ENCODE measurements around the gene HABP4. TPM values are rescaled to one million over a fixed set of nuclear protein-coding genes. Genes with fewer than 3 reads are reported as not detected.

HABP4 gene
- total and polyA plus RNA-seq, 2 of the 4 experiments (the other 2 are of a cell fraction): 5.2 to 10.6 TPM

DNA sequence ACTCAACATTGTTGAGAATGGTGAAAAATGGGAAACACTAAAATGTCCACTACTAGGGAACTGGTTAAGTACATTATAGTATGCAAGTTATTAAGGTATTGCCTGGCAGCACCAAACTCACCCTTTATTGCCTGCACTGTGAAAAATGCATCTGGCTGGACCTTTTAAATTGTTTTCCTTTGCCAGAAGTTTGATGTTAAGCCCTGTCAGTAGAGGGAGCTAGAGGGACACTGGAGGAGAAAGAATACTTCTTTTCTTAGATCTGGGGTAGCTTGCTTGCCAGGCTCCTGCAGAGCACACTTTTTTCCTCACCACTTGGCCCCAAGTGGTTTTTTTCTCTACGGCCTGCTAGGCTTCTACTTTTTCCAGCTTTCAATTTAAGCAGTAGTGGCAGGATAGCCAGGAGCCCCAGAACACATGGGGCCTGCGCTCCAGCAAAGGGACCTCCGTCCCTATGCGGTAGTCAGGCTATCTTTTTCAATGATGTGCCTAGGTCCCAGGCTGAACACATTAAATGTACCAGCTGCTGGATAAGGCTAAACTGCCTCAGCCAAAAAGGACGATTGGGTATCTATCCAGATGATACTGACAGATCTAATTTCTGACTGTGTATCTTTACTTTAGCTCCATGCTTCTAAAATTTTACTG, 8.0 kb upstream of the HABP4 start:
- POLR2A ChIA-PET (ENCODE audit: unreplicated experiment): no interaction called here
- H4K91ac ChIP-seq (ENCODE audit: insufficient read depth, low read depth, low read length): no peak overlapping the region
- no peak overlapping the region for H3K4me3 ChIP-seq (ENCODE audit: insufficient read depth, low read depth, low read length)
- no peaks in the 10 kb centered on the region for H3K79me1 ChIP-seq (ENCODE audit: low read depth in 1 of 2, low read length in 2 of 2)
- no peak overlapping the region for H3K14ac ChIP-seq (replicated peaks; ENCODE audit: low read depth, low read length)
- no peaks in the 10 kb centered on the region for H3K9me1 ChIP-seq (ENCODE audit: insufficient read depth, low read length)
- no peak for TF ChIP-seq BHLHE40 (IDR thresholded peaks at IDR 0.05; ENCODE audit: low read depth, low read length)
- TF ChIP-seq, protein P1, sequence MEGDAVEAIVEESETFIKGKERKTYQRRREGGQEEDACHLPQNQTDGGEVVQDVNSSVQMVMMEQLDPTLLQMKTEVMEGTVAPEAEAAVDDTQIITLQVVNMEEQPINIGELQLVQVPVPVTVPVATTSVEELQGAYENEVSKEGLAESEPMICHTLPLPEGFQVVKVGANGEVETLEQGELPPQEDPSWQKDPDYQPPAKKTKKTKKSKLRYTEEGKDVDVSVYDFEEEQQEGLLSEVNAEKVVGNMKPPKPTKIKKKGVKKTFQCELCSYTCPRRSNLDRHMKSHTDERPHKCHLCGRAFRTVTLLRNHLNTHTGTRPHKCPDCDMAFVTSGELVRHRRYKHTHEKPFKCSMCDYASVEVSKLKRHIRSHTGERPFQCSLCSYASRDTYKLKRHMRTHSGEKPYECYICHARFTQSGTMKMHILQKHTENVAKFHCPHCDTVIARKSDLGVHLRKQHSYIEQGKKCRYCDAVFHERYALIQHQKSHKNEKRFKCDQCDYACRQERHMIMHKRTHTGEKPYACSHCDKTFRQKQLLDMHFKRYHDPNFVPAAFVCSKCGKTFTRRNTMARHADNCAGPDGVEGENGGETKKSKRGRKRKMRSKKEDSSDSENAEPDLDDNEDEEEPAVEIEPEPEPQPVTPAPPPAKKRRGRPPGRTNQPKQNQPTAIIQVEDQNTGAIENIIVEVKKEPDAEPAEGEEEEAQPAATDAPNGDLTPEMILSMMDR (conservative IDR thresholded peaks at IDR 0.05; ENCODE audit: low read depth, low read length): peak; percentile 44
- TF ChIP-seq USF2 (IDR thresholded peaks at IDR 0.05; ENCODE audit: low read depth, low read length): no peak
- peak; percentile 38; the same call in 1 of the 2 replicates for TF ChIP-seq SMC3 (IDR thresholded peaks at IDR 0.05; ENCODE audit: low read depth, low read length)
- TF ChIP-seq RAD21 (IDR thresholded peaks at IDR 0.05; ENCODE audit: low read length): peak; percentile 43
- no TSS peak for BruUV-seq (replicated peaks)
- no peaks in the 10 kb centered on the region for H3K4me1 ChIP-seq (ENCODE audit: control insufficient read depth, insufficient read depth, low read length)
- no peak for ATAC-seq (ENCODE audit: low read depth)
- no peak overlapping the region for H2BK5ac ChIP-seq (ENCODE audit: low read depth, low read length, poor library complexity, severe bottlenecking)
- H4K8ac ChIP-seq (ENCODE audit: low read depth in 2 of 2, low read length in 2 of 2): no peak overlapping the region
- no peak overlapping the region for H3K4me2 ChIP-seq (ENCODE audit: low read depth, low read length)
- intact Hi-C loops (cut with micrococcal nuclease): no loop called here
- H4K5ac ChIP-seq (ENCODE audit: low read depth, low read length): no peak overlapping the region
- H3K9me3 ChIP-seq (ENCODE audit: control insufficient read depth, insufficient read depth, low read length): no peaks in the 10 kb centered on the region
- H3K23ac ChIP-seq (ENCODE audit: low read depth, low read length): no peak overlapping the region
- H4K20me1 ChIP-seq (ENCODE audit: insufficient read depth, low read length): no peaks in the 10 kb centered on the region
- no peak overlapping the region for H2BK120ac ChIP-seq (ENCODE audit: low read depth, low read length)
- H2BK20ac ChIP-seq (ENCODE audit: low read depth, low read length): no peak overlapping the region
- no peak overlapping the region for H3K18ac ChIP-seq (ENCODE audit: low read depth, low read length)
- no peak overlapping the region for H3K4ac ChIP-seq (ENCODE audit: low read depth, low read length)
- dilution Hi-C loops (cut with HindIII; ENCODE audit: low sequenced_read_pairs, unreplicated experiment): no loop called here
- H2AK5ac ChIP-seq (ENCODE audit: low read depth, low read length): no peak overlapping the region
- in situ Hi-C loops (cut with MboI; ENCODE audit: low sequenced_read_pairs): no loop called here
- H3K56ac ChIP-seq (ENCODE audit: extremely low read depth, insufficient read depth, low read length): no peak overlapping the region
- no peaks in the 10 kb centered on the region for H3K27me3 ChIP-seq (ENCODE audit: control insufficient read depth, insufficient read depth, low read length)
- DNase-seq: peak; percentile 23
- no peak overlapping the region for H2AFZ ChIP-seq (replicated peaks; ENCODE audit: low read length, poor library complexity)
- no peak overlapping the region for H2BK15ac ChIP-seq (ENCODE audit: low read depth, low read length)
- no peak overlapping the region for H2AK9ac ChIP-seq (replicated peaks; ENCODE audit: low read depth, low read length, poor library complexity)
- no peak overlapping the region for H3K27ac ChIP-seq (ENCODE audit: insufficient read depth, low read length)
- no peak overlapping the region for H3K9ac ChIP-seq (ENCODE audit: low read depth, low read length)
- H3K36me3 ChIP-seq (ENCODE audit: control insufficient read depth, insufficient read depth, low read length): no peaks in the 10 kb centered on the region
- CTCF ChIA-PET: interaction anchor here (0.5 to 1.0 kb wide), 2 partner anchors 175 to 225 kb away, joined by 3 to 4 read pairs; no protein-coding TSS in a partner anchor
- WGBS, 2 experiments (ENCODE audit: extremely low coverage in 2 of 2, insufficient read length in 1 of 2): no CpG with 5 or more reads among the region's 5 CpGs
